HG03045 (cell line): ENCODE results near the gene VPS16.
"Not testable (repeated sequence)": the region's sequence is repeated elsewhere in the genome, so short reads cannot be mapped to it uniquely, and the experiment has no call there.

Experiments used
- ATAC-seq: cut with Tn5 transposase; IDR thresholded peaks from one replicate; pipeline ENCODE4 v1.9.1; 2021; ENCODE audit warnings: mild to moderate bottlenecking, moderate library complexity; ENCODE audit not compliant: unreplicated experiment

The VPS16 gene

GRCh38 chr20:2894221-2894620 is 53.7 kb downstream of the VPS16 start:
- ATAC-seq = no peak

- ATAC-seq = not testable (repeated sequence)
These were observed 54.6 kb downstream of the VPS16 start for GRCh38 chr20:2895154-2895553.

GRCh38 chr20:2899243-2899642 is 58.7 kb downstream of the VPS16 start:
- no peak for ATAC-seq

GRCh38 chr20:2900845-2901592 is 60.5 kb downstream of the VPS16 start:
- no peak for ATAC-seq

- no peak for ATAC-seq
These were observed 61.7 kb downstream of the VPS16 start for GRCh38 chr20:2902291-2902690.

- no peak for ATAC-seq
These were observed 62.3 kb downstream of the VPS16 start for GRCh38 chr20:2902818-2903217.

GRCh38 chr20:2903686-2904085 is 63.1 kb downstream of the VPS16 start:
- no peak for ATAC-seq

GRCh38 chr20:2907519-2907918 is 67.0 kb downstream of the VPS16 start:
- no peak for ATAC-seq

GRCh38 chr20:2909953-2910352 is 69.4 kb downstream of the VPS16 start:
- no peak for ATAC-seq

- no peak for ATAC-seq
These were observed 70.7 kb downstream of the VPS16 start for GRCh38 chr20:2911200-2911599.

- ATAC-seq = no peak
These were observed 73.6 kb downstream of the VPS16 start for GRCh38 chr20:2914160-2914559.
